ENCODE data around the gene BTN3A1.
"Not testable (repeated sequence)": the region's sequence is repeated elsewhere in the genome, so short reads cannot be mapped to it uniquely, and the experiment has no call there.

The BTN3A1 gene

DNA sequence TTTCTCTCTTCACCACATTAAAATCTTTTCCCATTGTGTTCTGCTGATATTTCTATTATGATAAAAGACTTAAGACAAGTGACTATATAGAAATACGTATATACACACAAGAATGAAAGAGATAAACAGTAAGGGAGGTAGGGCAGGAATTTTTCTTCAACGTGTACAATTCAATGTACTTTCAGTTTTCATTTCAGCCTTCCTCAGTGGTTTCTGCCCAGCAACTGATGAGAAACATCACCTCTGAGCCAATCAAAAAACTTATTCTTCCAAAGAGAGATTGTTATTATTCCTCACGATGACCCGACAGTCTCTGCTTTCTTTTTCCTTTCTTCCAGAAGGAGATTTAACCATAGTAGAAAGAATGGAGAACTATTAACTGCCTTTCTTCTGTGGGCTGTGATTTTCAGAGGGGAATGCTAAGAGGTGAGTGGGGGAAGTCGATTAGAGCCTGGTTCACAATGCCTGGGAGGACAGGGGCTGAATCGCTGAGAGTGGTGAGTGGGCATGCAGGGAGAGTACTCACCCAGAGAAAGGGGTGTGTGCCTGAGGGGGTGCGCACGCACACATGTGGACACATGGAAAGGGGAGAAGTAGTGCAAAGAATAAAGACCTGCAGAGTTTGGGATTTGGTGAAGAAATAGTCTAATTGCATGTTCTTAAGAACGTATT, at the start of gene BTN3A1:
BTN3A1 (plus strand) TSS at position 289 of the 672 bp plus-strand sequence. CDS start 3,289 bp downstream, outside the sequence.
- FAIRE-seq (peak; percentile 92), DNase-seq (ENCODE audit: insufficient read length, low spot score) (peak; percentile 60)
- TF ChIP-seq POLR2A (IDR thresholded peaks at IDR 0.05; ENCODE audit: low read depth, low read length): no peak

DNA sequence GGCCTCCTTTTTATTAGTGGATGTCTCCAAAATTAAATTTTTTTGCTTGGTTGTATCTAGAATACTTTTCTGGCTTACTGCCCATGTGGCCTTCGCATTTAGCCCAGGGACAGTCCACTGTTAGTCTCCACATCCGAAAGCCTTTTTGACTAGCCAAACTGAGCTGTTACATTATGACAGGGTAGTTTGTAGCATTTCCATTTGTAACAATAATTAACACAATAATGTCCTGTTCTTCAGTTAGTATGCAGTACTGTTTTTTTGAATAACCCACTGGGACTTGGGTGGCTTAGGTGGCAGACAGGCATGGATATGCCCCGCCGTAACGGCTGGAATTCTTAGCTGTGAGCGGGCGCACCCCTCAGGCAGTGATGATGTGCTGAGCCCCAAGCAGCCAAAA, 49.8 kb upstream of the BTN3A1 start:
- FAIRE-seq (no peak), DNase-seq (ENCODE audit: insufficient read length, low spot score) (no peak)
- no peak for TF ChIP-seq POLR2A (IDR thresholded peaks at IDR 0.05; ENCODE audit: low read depth, low read length)

DNA sequence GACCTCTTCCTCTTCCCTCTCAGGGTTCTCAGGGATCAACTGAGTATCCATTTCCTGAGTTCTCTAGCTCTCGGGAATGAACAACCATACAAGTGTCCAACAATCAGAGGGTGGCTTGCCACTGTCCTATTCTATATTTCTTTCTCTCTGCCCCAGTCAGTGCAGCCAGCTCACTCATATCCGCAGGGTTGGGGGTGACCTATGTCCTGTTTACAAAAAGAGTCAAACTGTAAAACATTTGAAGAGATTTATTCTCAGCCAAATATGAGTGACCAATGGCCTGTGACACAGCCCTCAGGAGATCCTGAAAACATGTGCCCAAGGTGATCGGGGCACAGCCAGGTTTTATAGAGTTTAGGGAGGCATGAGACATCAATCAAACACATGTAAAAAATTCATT, 47.9 kb upstream of the BTN3A1 start:
- FAIRE-seq (no peak), DNase-seq (ENCODE audit: insufficient read length, low spot score) (no peak)
- TF ChIP-seq POLR2A (IDR thresholded peaks at IDR 0.05; ENCODE audit: low read depth, low read length): no peak

DNA sequence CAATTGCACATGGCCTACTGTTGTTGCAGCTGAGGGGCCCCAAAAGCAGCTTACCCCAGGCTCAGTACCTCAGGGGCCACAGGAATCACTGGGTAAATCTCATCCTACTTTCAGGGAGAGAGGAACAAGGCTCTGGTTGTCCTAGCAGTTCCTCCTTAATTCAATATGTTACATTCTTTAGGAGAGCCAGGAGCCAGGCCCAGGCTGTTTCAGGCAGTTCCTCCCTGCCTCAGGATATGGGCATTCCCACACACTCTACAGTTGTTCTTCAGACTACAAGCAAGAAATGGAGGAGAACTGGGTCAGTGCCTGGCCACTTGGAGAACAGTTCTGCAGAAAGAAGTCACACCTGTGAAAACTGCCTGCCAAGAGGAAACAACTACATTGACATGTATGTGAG, 46.7 kb upstream of the BTN3A1 start:
- DNase-seq (ENCODE audit: insufficient read length, low spot score) (no peak), FAIRE-seq (no peak)
- no peak for TF ChIP-seq POLR2A (IDR thresholded peaks at IDR 0.05; ENCODE audit: low read depth, low read length)

DNA sequence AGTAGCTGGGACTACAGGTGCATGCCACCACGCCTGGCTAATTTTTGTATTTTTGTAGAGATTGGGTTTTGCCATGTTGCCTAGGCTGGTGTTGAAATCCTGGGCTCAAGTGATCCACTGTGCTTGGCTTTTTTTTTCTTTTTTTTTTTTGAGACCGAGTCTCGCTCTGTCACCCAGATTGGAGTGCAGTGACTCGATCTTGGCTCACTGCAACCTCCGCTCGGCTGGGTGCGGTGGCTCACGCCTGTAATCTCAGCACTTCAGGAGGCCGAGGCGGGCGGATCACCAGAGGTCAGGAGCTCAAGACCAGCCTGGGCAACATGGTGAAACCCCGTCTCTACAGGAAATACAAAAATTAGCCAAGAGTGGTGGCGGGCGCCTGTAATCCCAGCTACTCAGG, 44.5 kb upstream of the BTN3A1 start:
- FAIRE-seq; DNase-seq (ENCODE audit: insufficient read length, low spot score): not testable (repeated sequence)

DNA sequence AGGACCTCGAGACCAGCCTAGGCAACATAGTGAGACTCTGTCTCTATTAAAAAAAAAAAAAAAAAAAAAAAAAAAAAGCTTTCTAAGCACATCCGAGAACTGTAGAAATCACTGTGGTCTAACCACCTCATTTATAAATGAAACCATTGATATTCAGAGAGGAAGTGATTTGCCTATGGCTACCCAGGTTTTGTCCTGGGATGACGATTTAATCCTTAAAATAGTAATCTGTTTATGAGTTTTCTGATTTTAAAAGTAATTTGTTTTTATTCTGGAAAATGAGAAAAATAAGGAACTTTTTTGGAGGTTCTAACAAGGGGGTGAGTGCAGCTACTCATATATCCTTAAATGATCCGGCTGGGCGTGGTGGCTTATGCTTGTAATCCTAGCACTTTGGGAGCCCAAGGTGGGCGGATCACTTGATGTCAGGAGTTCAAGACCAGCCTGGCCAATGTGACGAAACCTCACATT, 43.5 kb upstream of the BTN3A1 start:
- no peak for TF ChIP-seq POLR2A (IDR thresholded peaks at IDR 0.05; ENCODE audit: low read depth, low read length)
- DNase-seq (ENCODE audit: insufficient read length, low spot score): no peak
- FAIRE-seq: no peak

DNA sequence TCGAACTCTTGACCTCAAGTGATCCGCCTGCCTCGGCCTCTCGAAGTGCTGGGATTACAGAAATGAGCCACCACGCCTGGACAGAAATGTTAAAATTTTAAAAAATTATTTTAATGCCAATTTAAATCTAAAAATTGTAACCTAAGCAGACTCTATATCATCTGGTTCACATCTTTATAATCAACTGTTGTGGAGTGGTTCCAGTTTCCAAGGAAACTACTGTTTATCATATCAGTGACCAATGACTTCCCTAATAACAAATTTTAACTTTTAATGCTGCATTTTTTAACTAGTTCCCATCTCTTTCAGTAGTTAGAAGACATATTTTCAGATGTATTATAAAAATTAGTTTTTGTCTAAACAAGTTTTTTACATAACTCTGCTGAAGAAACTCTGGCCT, 42.3 kb upstream of the BTN3A1 start:
- no peak for FAIRE-seq
- no peak for TF ChIP-seq POLR2A (IDR thresholded peaks at IDR 0.05; ENCODE audit: low read depth, low read length)
- no peak for DNase-seq (ENCODE audit: insufficient read length, low spot score)

DNA sequence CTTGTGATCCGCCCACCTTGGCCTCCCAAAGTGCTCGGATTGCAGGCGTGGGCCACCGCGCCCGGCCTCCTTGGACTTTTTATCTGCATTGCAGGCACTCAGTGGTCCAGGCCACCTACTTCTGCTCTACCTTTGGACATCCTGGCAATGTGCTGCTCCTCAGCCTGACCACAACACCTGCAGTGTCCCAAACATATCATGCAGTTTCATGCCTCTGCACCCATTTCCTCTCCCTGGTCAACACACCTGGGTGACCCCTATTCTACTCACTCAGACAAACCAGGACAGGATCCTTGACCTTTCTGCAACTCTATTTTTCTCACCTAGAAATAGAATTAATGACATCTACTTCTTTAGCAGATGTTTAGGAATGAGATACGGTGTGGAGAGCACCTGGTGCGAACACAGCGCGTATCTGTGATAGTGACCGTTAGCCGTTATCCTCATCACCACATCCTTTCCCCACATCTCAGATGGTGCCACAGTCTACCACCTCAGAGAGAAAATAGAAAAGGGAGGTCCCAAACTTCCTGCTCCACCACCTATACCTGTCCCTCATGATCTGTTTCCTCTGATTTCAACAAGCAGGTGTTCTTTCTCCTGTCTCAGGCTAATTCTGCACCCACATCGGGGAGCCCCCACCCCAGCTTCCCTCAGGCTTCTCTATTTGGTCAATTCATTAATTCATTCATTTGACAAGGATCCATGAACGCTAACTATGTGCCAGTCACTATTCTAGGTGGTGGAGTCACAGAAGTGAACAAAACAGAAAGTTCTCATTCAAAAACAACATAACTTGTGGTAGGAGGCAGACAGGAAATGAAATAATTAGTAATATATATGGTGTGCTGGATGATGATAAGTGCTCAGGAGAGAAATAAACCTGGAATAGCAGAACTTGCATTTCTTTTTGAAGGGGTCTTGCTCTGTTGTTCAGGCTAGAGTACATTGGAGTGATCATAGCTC, 41.3 kb upstream of the BTN3A1 start:
- FAIRE-seq (no peak), DNase-seq (ENCODE audit: insufficient read length, low spot score) (no peak)
- no peak for TF ChIP-seq POLR2A (IDR thresholded peaks at IDR 0.05; ENCODE audit: low read depth, low read length)

DNA sequence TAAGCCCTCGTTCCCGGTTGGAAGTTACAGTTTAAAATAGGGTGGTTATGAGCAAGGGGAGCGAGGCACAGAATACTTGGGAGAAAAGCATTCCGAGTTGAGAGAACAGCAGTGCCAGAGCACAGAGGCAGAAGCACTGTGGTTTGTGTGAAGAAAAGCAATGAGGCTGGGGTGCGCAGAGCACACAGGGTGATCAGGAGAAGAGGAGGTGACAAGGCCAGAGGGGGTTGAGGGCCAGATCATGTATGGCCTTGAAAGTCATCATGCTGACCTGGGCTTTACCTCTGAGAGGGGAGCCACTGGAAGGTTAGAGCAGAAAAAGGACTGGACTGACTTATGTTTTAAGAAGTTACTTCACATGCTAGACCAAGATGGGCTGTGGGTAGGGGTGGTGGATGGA, 40.5 kb upstream of the BTN3A1 start:
- no peak for TF ChIP-seq POLR2A (IDR thresholded peaks at IDR 0.05; ENCODE audit: low read depth, low read length)
- FAIRE-seq: no peak
- DNase-seq (ENCODE audit: insufficient read length, low spot score): no peak

DNA sequence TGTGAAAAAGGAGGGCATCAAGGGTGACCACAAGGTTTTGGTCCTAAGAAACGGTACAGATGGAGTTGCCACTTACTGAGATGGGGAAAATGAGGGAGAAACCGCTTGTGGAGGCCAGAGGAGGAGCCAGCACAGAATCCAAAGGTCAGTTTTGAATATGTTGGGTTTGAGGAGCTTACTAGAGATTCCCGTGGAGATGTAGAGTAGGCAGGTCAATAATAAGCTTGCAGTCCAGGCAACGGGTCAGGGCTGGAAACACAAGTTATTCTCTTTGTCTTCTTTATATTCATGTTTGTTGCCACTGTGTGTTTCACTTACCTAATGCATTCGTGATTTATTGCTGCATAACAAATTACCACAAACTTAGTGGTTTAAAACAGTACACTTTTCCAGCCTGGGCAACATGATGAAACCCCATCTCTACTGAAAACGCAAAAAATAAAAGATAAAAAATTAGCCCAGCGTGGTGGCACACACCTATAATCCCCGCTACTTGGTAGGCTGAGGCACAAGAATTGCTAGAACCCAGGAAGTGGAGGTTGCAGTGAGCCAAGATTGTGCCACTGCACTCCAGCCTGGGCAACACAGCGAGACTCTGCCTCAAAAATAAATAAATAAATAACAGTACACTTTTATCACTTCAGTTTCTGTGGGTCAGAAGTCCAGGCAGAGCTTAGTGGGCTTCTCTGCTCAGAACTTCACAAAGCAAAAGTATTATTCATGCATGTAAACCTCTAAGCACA, 39.8 kb upstream of the BTN3A1 start:
- TF ChIP-seq POLR2A (IDR thresholded peaks at IDR 0.05; ENCODE audit: low read depth, low read length): no peak
- DNase-seq (ENCODE audit: insufficient read length, low spot score) (no peak), FAIRE-seq (no peak)

DNA sequence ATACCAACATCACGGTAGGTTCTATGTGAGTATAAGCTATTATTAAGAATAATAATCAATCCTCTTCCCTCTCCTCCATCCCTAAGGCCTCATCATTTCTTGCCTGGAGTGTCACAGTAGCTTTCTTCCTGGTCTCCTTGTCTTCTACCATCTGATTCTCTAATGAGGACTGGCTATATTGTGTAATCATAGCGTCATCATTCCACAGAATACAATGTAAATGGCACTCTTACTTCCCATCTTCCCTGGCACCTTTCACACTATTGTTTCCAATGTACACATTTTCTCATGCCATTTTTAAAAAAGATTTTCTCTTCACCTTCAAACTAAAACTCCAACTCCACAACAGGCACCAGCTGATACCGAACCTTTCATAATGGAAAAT, 39.2 kb upstream of the BTN3A1 start:
- no peak for TF ChIP-seq POLR2A (IDR thresholded peaks at IDR 0.05; ENCODE audit: low read depth, low read length)
- FAIRE-seq (no peak), DNase-seq (ENCODE audit: insufficient read length, low spot score) (no peak)

DNA sequence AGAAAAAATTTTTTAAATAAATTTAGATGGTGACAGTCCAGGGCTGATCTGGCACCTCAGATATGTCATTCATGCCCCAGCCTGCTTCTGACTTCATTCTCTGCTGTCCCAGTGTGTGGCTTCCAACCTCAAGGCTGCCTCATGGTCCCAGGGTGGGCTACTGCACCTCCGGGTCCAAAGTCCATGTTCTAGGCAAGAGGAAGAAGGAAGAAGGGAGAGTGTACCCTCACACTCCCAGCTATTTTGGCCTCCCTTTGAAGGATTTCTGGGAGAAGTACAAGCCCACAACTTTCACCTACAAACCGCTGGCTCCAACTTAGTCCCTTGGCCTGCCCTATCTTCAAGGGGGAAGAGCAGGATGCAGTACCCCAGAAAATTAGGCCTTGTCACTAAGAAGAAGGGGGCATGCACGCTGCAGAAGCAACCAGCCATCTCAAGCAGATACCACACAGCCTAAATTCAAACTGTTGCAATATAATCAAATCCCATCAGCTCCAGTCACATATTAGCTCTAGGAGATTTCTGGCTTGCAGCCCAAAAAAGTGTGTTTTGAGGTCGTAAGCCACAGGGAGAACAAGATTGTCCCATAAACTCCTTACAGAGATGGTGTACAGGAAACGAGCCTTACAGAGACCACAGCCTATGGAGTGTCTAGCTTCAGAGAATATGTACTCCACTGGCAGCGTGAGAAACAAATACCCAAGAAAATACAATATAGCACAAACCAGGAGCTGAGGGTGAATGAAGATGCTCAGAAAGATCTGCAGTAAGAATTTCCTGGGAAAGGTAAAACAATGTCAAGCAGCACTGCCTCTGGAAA, 38.0 kb upstream of the BTN3A1 start:
- DNase-seq (ENCODE audit: insufficient read length, low spot score): no peak
- FAIRE-seq: peak; percentile 48
- TF ChIP-seq POLR2A (IDR thresholded peaks at IDR 0.05; ENCODE audit: low read depth, low read length): no peak

DNA sequence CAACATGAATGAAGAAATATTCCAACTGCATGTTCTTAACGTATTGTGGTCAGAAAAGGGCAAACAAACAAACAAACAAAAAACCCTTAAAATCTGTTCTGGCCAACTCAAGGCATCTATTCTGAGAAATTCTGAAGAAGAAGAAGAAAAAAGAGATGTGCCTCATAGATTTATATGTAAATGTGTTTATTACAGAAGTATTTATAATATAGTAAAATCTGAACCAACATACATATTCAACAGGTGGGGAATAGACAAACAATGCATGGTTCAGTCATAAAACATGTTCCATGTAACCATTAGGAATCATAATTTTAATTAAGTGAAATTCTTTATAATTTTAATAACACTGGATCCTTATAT, 36.5 kb upstream of the BTN3A1 start:
- FAIRE-seq (no peak), DNase-seq (ENCODE audit: insufficient read length, low spot score) (no peak)
- TF ChIP-seq POLR2A (IDR thresholded peaks at IDR 0.05; ENCODE audit: low read depth, low read length): no peak
